ENCODE data around the gene SUCO. TPM values are rescaled to one million over a fixed set of nuclear protein-coding genes. Genes with fewer than 3 reads are reported as not detected.

Gene SUCO
- total RNA-seq, 1 donor from 2014 or later = 75.5 TPM

- DNase-seq (ENCODE audit: low read depth) = no peak
Measured at GRCh38 chr1:172515436-172515835, 17.5 kb upstream of the SUCO start.

DNA sequence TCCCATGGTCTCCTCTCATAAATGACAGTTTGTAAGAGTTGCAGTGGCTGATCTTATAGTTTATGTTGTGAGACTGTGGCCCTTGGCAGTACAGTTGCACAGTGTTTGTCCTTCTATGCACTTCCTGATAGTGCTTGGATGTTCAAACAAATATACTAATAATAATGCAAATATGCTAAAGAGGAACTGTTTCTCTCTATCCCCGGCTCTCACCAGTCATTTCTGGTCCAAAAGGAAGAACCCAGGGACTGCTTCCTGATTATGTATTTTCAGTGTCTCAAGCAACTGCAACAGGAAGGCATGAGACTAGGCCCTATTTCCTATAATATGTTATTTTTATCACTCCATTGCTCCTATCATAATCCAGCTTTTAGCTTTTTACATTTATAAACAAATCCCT lies 17.0 kb upstream of the SUCO start:
- no peak for DNase-seq (ENCODE audit: low read depth)

- DNase-seq (ENCODE audit: low read depth) = no peak
Measured at GRCh38 chr1:172517081-172517480, 15.9 kb upstream of the SUCO start.

DNA sequence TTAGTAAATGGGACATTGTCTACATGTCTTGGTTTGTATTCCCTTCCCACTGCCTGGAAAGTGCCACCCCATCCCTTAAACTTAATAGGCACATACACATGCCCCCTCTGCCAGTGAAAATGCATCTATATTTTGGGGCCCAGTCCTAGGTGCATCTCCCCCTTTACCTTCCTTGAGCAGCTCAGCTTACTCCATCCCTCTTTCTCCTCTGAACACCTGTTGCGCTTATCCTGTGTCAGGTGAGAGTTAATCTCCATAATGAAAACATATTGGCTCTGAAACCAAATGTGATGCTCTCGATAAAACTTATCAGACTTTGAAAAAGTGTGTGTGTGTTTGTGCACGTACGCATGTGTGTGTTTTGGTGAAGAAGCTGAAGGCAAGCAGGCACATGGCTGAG lies 15.4 kb upstream of the SUCO start:
- no peak for DNase-seq (ENCODE audit: low read depth)

GRCh38 chr1:172529304-172529703 lies 3.6 kb upstream of the SUCO start:
- no peak for DNase-seq (ENCODE audit: low read depth)

DNA sequence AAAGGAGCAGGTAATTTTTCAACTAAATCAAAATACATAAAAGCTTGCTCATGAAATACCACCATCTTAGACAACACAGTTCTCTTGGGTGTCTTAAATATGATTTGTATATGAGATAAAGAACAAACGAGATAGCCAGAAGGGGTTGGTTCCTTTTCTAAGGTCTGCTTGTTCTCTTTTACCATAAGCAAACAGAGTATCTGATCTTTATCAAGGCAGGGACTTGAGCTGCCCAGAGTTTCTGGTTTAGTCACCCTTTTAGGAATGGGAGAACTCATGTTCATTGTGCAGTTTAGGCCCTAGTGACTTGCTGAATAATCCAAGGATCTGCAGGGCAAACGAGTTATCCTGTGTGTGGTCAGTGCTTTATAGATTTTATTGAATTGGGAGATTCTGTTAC lies 3.0 kb upstream of the SUCO start:
- DNase-seq (ENCODE audit: low read depth) = peak; percentile 25

- DNase-seq (ENCODE audit: low read depth) = no peak
Measured at GRCh38 chr1:172531412-172532182, 1.4 kb upstream of the SUCO start.

DNA sequence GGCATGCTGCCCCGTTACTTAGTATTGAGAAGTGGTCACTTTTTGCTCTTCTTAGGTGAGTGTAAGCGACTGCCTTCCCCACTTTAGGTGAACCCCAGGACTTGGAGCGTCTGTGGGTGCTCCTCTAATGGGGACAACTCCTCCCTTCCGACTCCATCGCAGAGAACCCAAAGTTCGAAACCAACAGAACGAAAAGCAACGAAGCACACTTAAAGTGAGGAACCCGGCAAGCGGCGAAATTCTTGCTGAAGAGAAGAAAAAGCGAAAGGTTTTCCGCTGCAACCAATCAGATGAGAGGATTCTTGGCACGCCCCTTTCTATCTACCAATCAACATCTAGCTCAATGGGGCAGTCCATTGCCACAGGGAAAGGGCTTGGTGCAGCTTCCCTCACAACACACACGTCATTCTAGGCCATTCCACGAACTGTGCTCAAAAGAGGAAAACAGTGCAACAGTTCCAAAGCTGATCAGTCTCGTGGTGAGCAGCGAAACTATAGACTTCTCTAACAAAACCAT lies 709 bp upstream of the SUCO start:
- DNase-seq (ENCODE audit: low read depth) = peak; percentile 98

GRCh38 chr1:172533513-172534151 lies 682 bp downstream of the SUCO start:
- no peak for DNase-seq (ENCODE audit: low read depth)

DNA sequence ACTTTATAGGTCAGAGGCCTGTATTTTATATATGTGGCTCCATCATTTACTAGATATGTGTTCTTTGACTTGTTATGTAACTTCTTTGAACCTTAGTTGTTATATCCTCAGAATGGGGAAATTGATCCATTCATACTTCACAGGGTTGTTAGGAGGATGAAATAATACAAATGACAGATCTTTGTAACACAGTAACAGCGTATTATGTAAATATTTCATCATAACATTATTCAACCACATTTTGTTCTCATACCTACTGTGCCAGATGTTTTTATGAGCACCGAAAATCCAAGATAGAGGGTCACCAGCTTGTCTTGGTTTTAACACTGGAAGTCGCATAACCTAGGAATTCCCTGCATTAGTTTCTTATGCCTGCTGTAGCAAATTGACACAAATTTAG lies 3.3 kb downstream of the SUCO start:
- DNase-seq (ENCODE audit: low read depth) = no peak

GRCh38 chr1:172537366-172537765 lies 4.4 kb downstream of the SUCO start:
- peak; percentile 35 for DNase-seq (ENCODE audit: low read depth)

GRCh38 chr1:172537827-172538391 lies 5.0 kb downstream of the SUCO start:
- peak; percentile 26 for DNase-seq (ENCODE audit: low read depth)

- DNase-seq (ENCODE audit: low read depth) = no peak
Measured at GRCh38 chr1:172540635-172541034, 7.7 kb downstream of the SUCO start.

- peak; percentile 29 for DNase-seq (ENCODE audit: low read depth)
Measured at GRCh38 chr1:172544481-172545104, 11.6 kb downstream of the SUCO start.

- no peak for DNase-seq (ENCODE audit: low read depth)
Measured at GRCh38 chr1:172545396-172546004, 12.6 kb downstream of the SUCO start.

GRCh38 chr1:172547071-172547470 lies 14.1 kb downstream of the SUCO start:
- DNase-seq (ENCODE audit: low read depth) = peak; percentile 41

DNA sequence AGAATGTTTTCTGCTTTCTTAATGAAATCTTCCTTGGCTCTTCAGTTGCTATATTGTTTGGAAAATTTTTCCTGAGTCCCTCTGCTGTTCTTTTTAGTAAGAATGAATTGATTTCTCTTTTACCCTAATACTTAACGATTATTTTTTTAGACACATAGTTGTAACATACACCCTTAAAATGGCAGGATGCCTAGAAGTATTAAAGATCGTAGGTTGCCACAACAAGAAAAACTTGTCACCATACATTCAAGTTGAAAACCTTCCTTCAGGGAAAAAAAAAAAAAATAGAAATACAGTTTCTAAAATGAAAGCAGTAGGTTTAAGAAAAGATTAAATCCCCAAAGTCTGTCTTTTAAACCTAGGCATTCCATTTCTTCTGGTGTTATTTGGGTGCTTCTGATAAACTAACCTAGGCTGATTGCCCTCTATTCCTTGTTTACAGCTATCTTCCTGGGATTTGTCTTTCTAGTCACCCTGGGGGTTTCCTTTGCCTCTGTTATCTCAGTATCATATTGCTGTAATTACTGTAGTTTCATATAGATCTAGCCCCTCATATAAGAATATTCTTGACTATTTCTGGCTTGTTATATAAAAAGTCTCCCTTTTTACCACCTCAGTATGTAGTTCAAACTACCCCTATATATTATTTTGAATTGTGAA lies 16.8 kb downstream of the SUCO start:
- DNase-seq (ENCODE audit: low read depth) = no peak

DNA sequence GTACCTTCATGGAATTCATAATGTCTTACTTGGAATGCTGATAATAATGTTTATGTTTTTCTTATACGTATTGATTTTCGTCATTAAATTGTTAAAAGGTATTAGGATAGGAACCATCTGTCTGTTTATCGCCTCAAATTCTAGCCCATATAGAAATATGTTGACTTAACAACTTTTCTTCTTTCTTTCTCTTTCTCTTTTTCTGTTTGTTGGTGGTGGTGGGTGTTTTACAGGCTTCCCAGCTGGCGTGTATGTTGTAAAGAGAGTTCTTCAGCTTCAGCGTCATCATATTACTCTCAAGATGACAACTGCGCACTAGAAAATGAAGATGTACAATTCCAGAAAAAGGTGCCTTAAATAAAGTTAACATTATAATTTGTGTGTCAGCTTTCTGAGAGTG lies 18.3 kb downstream of the SUCO start:
- no peak for DNase-seq (ENCODE audit: low read depth)

- no peak for DNase-seq (ENCODE audit: low read depth)
Measured at GRCh38 chr1:172554915-172555314, 22.0 kb downstream of the SUCO start.

DNA sequence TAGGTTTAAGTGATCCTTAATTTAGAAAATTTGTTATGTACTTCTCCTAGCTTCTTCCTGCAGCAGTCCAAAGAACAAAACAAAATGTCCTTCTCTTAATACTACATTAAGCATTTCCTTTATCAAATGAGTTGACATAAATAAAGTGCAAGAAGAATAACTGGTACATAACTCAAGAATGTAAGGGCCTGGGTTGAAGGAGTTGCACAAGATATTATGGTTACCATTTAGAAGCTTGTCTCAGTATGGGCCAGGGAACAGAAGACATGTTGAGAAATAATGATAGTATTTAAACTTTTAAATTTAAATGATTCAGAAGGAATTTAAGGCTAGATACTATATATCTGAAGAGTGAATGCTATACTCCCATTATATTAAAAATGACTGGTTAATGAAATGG lies 23.5 kb downstream of the SUCO start:
- DNase-seq (ENCODE audit: low read depth) = no peak

- DNase-seq (ENCODE audit: low read depth) = no peak
Measured at GRCh38 chr1:172557270-172557669, 24.3 kb downstream of the SUCO start.
